Measurements from ENCODE around the gene ABL1. TPM values are rescaled to one million over a fixed set of nuclear protein-coding genes. Genes with fewer than 3 reads are reported as not detected.

The ABL1 gene
- total and polyA plus RNA-seq, 7 donors, result 15.5 to 41.0 (median 31.2) TPM

DNA sequence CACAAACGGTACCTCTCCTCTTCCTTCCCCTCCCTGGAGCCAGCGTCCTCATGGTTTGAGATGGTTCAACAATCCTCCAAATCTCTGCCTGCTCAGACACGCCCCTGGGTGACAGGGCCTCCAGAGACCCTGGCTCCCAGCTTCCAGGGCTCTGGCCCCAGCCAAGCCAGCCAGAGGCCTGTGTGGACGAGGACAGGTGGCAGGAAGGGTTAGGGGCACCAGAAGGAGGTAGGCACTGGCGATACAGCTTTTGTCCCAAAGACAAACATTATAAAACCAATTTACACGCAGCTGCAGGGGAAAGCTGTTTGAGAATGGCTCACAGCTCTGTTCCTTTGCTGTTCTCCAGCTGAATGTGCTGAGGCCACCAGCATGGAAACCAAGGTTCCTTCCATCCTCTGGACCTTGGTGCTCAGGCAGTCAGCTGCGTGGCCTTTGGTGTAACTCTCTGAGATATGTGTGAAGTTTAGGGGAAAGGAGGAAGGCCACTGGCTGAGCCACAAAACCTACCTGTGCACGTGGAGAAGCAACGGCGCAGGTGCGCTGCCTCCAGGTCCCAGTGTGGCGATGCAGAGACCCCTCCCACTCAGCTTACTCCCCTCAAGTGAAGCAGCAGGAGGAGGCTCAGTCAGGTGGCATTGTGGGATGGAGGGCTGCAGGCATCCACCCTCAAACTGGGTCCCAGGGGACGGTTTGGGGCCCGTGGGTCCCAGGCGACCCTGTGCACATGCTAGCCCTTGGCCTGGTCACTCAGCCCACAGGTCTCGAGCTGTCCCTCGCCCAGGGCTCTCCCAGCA lies 65.8 kb downstream of the ABL1 start:
- no peak for ATAC-seq
- intact Hi-C loops (cut with DNase I), result no loop called here
- peaks cover 0 to 52% (median 20%) of the 10 kb centered on the region in 3 donors for H3K27me3 ChIP-seq (ENCODE audit: insufficient read depth in 3 of 3, low read length in 2 of 3)
- WGBS, 3 donors, result 69 to 78% (median 71%) methylated on average over 16 to 17 of the region's 17 CpGs
- no peaks in the 10 kb centered on the region for H3K9me3 ChIP-seq
- no peak overlapping the region for H3K27ac ChIP-seq
- DNase-seq, result no peak
- H3K4me1 ChIP-seq, result no peaks in the 10 kb centered on the region
- H3K36me3 ChIP-seq (ENCODE audit: insufficient read depth in 1 of 2, low read depth in 1 of 2), result no peaks in the 10 kb centered on the region
- H3K4me3 ChIP-seq, result no peak overlapping the region
- TF ChIP-seq, protein P1, sequence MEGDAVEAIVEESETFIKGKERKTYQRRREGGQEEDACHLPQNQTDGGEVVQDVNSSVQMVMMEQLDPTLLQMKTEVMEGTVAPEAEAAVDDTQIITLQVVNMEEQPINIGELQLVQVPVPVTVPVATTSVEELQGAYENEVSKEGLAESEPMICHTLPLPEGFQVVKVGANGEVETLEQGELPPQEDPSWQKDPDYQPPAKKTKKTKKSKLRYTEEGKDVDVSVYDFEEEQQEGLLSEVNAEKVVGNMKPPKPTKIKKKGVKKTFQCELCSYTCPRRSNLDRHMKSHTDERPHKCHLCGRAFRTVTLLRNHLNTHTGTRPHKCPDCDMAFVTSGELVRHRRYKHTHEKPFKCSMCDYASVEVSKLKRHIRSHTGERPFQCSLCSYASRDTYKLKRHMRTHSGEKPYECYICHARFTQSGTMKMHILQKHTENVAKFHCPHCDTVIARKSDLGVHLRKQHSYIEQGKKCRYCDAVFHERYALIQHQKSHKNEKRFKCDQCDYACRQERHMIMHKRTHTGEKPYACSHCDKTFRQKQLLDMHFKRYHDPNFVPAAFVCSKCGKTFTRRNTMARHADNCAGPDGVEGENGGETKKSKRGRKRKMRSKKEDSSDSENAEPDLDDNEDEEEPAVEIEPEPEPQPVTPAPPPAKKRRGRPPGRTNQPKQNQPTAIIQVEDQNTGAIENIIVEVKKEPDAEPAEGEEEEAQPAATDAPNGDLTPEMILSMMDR (IDR thresholded peaks at IDR 0.05), result no peak

DNA sequence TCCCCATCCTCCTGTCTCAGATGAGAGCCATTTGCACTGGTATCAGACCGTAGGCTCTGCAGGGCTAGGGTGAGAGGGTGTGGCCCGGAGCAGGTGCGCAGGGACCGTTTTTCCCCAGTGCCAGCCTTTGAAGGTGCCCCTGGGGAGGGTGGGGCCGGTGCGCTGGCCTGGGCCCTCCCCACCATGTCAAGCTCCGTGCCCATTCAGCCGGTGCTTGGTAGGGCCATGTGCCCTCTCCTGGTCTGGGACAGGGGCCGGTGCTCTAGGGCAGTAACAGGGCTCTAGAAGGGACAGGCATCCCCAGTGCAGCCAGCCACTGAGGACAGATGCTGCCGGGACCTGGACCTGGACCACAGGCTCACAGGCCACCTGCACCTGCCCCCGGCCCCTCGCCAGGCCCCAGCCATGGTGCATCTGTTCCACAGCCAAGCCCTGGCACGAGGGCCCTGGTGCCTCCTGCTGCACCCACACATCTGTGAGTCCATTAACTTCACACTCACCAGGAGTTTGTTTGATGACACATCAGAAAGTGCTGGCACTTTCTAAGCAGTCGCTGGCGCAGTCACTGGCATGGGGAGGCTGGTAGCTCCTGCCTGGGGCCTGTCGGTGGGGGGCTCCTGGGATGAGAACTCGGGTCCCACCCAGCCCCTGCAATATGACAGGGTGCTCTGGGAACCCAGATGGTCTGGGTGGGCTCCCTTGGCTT lies 66.6 kb downstream of the ABL1 start:
- H3K4me1 ChIP-seq, result no peaks in the 10 kb centered on the region
- intact Hi-C loops (cut with DNase I), result no loop called here
- H3K36me3 ChIP-seq (ENCODE audit: insufficient read depth in 1 of 2, low read depth in 1 of 2), result no peaks in the 10 kb centered on the region
- H3K27ac ChIP-seq, result no peak overlapping the region
- TF ChIP-seq, protein P1 (IDR thresholded peaks at IDR 0.05), result no peak
- peaks cover 0 to 58% (median 20%) of the 10 kb centered on the region in 3 donors for H3K27me3 ChIP-seq (ENCODE audit: insufficient read depth in 3 of 3, low read length in 2 of 3)
- H3K4me3 ChIP-seq, result no peak overlapping the region
- DNase-seq, result no peak
- WGBS, 3 donors, result 46 to 55% (median 51%) methylated on average over 16 to 17 of the region's 17 CpGs
- H3K9me3 ChIP-seq, result no peaks in the 10 kb centered on the region
- ATAC-seq, result peak in 1 of 4 donors; percentile 9

DNA sequence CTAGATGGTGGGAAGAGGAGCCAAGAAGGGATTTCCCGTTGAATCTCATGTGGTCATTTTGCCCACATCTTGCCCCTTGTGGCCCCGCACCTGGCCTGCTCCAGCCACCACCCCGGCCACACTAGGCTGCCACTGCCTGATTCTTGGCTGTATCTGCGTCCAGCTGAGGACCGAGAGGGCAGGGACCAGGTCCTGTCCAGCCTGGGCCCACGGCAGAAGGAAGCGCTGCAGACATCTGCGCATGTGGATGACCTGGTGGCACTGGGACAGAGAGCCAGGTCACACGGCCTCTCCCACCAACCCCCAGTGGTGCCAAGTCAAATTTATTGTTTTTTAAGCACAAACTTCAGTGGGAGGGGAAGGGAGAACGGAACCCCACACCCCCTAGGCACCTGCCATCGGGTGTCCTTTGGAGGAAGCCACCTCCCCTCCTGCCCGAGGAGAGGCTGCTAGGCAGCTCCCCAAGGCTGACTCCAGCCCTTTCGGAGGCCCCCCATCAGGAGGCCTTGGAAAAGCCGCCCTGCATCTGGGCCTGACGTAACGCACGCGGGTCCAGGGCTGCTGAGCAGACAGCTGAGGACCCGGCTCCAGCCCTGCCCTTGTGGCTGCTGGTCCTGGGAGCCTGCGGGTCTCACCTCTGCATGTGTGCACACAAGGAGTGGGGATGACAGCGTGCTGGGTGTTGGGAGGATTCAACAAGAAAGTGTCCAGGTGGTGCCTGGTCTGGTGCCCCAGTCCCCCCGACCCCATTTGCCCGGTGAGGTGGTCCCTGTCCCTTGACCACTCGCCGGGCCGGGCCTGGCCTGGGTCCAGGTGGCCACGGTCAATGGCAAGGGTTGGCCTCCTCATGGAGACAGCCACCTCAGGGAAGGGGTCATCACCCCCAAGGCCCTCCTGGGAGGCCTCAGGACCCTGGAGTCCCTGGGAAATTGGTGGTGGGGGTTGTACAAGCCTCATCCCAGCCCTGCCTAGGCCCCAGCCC lies 67.4 kb downstream of the ABL1 start:
- Histone ChIP-seq H3K4me3 (no peak overlapping the region), H3K9me3 (no peaks in the 10 kb centered on the region), H3K36me3 (ENCODE audit: insufficient read depth in 1 of 2, low read depth in 1 of 2) (no peaks in the 10 kb centered on the region), H3K4me1 (no peaks in the 10 kb centered on the region), H3K27me3 (ENCODE audit: insufficient read depth in 3 of 3, low read length in 2 of 3) (peaks cover 0 to 58% (median 20%) of the 10 kb centered on the region in 3 donors), H3K27ac (no peak overlapping the region)
- no peak for DNase-seq
- TF ChIP-seq, protein P1 (IDR thresholded peaks at IDR 0.05), result no peak
- WGBS, 3 donors, result 58 to 64% (median 62%) methylated on average over 27 of the region's 27 CpGs
- no peak for ATAC-seq
- intact Hi-C loops (cut with DNase I), result no loop called here

DNA sequence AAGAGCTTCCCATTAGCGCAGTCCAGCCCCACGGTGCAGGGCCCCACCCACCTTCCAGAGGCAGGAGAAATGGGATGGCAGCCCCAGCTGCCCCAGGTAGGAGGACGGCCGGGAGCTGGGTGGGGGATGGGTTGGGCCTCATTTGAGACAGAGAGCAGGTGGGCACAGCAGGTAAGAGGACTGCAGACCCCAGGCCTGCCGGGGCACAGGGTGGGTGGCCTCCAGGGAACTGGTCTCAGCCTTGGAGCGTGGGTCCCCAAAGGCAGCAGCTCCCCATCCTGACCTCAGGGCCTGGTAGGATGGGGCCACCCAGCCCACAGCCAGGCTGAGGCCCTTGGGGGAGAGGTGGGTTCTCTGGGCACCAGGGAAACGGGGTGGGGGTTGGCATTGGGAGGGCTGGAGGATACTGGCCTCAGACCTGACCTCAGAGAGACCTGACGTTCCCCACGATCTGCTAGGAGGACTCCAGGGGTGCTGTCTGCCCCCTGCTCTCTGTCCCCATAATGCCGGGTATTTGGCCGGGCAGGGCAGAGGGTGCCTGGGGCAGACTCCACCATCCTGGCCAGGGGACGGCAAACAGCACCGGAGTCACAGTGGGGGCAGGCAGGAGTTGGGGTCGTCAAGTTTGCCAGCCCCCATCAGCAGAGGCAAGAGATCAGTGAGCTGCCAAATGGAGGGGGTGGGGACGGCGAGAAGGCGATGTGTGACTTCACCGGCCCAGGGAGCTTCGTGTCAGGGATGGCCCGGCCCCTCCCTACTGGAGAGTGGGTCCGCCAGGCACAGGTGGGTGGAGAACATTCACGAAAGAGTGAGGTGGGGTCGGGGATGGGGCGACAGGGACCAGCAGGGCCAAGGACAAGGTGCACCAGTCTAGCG lies 68.4 kb downstream of the ABL1 start:
- Histone ChIP-seq H3K27ac (no peak overlapping the region), H3K4me3 (no peak overlapping the region), H3K27me3 (ENCODE audit: insufficient read depth in 3 of 3, low read length in 2 of 3) (peaks cover 0 to 54% (median 12%) of the 10 kb centered on the region in 3 donors), H3K4me1 (no peaks in the 10 kb centered on the region), H3K9me3 (no peaks in the 10 kb centered on the region), H3K36me3 (ENCODE audit: insufficient read depth in 1 of 2, low read depth in 1 of 2) (no peaks in the 10 kb centered on the region)
- 62 to 69% (median 65%) methylated on average over 25 of the region's 25 CpGs for WGBS, 3 donors
- TF ChIP-seq, protein P1 (IDR thresholded peaks at IDR 0.05), result no peak
- ATAC-seq, result no peak
- no peak for DNase-seq
- intact Hi-C loops (cut with DNase I), result no loop called here
